ENCODE results near the gene SCTR.

SCTR gene

DNA sequence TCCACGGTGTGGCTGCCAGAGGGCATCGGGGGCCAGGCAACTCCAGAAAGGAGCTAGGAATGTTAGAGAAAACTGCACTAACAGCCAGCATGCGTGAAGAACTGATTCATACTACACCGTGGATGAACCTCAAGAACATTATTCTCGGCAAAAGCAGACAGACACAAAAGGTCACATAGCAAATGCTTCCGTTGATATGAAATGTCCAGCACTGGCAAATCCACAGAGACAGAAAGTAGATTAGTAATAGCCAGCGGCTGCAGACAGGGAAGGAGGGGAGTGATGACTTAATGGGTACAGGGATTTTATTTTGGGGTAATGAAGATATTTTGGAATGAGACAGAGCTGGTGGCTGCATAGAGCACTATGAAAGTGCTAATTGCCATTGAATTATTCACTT, 37.4 kb downstream of the SCTR start:
- DNase-seq: peak; percentile 58

DNA sequence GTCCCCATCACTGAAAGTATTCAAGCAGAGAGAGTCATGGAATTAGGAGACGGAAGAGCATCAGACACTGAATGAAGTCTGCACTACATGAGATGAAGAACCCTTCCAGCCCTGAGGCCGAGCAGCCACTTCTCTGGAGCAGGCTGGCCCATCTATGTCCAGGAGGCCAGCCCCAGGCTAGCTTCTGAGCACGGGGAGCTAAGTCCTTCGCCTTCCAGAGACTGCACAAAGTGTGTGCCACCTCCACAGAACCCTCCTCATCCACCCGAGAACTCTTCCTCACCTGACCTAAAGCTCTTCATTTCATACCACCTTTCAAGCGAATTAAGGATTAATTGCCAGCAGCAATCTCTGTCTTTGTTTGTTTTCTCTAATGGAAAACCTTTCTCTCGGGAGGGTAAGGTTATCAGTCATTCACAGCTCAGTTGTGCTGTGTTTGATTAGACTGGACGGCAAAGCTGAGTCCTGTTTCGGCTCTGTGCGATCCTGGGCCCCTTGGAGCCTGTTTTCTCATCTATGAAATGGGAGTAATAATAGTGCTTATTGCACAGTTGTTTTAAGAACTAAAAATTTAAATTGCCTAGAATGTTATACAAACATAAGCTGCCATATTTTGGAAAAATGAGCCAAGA, 38.0 kb downstream of the SCTR start:
- DNase-seq: no peak

DNA sequence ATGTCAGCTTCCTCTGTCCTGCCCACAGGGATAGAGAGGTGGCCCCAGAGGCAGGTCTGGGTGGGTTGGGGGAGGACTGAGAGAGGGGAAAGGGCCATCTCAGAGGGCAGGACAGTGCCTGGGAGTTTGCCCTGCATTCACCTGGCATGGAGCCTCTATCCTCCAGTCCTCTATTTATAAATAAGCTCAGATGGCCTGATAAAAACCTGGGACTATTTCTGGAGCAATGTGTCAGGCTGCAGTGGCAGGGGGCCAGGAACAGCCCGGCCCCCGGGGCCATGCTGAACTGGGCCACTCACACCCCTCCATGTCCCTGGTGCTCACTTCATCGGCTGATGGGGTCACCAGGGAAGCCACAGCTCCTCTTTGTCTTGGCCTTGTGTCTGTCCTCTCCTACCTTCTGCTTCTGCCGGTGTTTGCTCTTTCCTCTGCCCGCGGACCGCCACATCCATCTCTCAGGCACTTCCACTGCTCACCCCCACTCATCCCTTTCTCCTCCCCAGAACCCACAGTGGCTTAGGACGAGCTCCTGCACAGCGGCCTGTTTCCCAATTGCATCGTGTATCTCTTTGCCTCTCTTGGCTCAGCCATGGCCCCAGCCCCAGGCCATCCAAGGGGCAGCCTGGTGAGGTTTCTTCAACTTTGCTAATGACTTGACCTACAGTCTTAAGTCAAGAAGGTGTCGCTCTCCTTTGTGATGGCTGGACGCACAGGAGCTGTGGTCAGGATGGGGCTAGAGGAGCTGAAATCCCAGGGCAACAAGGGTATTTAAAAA, 38.8 kb downstream of the SCTR start:
- DNase-seq: no peak

DNA sequence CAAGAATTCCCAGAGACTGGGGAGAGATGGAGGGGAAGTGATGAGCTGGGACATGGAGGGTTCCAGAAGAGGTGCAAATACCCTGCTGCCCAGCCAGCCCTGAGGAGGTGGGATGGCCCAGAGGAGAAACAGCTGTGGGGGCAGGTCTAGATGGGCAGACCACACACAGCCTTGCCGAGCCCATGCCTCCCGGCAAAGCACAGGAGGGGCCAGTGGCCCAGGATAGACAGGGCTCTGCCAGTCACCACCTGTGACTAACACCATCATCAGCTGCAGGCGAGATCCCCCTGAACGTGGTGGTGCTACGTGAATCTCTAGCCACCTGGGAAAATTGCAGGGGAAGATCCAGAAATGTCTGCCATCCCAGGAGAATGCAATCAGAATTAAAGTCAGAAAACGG, 39.4 kb downstream of the SCTR start:
- DNase-seq: no peak

DNA sequence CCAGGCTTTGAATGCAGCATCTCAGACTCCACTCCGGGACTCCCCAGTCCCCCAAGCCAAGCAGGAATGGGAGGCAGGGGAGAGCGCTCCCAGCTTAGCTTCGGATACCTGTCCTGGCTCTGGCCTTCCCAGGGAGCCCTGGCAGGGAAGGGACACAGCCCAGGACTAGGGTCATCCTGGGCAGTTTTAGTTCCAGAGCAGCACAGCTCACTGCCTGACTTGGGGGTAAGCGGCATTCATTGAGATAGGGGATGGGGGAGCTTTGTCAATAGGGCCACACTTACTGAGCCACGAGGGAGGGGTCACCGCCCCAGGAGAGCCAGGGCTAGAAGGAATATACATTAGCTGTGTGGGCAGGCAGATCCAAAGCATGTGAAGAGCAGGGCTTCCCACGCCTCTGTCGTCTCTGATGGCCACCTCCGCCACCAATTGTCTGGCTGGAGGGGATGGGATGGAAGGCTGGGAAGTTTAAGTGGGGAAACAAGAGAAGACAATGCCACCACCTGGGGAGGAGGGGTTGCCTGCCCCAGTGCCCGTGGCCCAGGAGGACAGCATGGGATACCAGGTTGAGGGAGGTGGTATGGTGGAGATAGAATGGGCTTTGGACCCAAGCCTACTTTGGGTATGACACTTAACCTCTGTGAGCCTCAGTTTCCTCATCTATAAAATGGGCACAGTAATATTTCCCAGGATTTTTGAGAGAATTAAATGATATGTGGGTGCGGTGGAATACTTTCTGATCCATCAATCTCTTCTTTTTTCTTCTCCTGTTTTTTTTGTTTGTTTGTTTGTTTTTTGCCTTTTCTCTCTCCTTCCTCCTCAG, 40.2 kb downstream of the SCTR start:
- no peak for DNase-seq

DNA sequence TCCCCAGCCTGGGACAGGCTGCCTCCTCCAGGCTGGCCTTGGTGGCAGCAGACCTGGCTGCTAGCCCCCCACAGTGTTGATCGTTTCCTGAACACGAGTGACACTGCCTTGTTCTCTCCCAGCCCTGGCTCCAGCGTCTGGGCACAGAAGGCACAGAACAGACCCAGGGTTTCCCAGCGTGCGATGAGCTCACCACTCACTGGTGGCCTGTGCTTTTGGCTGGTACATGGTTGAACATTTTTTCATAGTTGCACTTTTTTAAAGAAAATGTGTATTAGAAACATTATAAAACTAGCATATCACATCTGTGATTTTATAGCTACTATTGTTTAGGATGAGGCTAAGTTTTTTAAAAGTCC, 40.9 kb downstream of the SCTR start:
- no peak for DNase-seq

DNA sequence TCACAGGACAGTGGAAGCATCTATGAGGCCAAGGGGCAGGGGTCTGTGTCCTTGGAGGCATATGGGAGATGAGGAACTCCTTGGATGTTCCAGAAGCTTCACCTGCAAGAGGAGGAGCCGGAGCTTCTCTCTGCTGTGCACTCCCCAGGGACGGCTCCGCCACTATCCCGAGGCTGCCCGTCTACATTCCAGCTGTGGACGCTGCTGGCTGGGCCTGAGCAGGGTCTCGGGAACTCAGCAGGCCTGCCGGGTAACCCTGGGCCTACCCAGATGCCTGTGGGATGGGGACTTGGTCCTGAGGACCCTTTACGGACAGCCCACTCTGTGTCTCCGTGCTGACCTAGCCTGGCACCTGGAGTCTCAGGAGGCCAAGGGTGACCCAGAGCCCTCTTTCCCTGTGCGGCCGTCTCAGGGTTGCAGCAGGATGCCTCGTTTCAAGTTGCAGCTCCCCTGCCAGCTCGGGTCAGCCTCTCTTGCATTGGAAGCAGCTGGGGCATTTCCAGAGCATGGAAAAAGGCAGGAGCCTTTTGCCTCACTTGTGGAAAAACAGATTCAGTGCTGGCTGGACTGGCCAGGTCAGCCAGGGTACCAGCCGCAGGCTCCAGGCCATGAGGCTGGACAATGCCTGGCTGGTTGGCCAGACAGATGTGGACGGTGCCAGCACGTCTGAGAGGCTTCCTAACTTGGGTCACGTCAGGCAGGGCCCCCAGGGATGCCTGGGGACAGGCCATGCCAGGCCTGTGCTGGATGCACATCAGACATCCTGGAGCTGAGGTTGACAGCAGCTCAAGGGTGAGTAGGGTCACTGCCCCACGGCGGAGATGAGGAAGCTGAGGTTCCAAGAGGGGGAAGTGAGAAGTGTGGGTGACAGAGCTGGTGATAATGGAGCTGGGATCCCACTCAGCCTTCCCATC, 41.5 kb downstream of the SCTR start:
- no peak for DNase-seq

DNA sequence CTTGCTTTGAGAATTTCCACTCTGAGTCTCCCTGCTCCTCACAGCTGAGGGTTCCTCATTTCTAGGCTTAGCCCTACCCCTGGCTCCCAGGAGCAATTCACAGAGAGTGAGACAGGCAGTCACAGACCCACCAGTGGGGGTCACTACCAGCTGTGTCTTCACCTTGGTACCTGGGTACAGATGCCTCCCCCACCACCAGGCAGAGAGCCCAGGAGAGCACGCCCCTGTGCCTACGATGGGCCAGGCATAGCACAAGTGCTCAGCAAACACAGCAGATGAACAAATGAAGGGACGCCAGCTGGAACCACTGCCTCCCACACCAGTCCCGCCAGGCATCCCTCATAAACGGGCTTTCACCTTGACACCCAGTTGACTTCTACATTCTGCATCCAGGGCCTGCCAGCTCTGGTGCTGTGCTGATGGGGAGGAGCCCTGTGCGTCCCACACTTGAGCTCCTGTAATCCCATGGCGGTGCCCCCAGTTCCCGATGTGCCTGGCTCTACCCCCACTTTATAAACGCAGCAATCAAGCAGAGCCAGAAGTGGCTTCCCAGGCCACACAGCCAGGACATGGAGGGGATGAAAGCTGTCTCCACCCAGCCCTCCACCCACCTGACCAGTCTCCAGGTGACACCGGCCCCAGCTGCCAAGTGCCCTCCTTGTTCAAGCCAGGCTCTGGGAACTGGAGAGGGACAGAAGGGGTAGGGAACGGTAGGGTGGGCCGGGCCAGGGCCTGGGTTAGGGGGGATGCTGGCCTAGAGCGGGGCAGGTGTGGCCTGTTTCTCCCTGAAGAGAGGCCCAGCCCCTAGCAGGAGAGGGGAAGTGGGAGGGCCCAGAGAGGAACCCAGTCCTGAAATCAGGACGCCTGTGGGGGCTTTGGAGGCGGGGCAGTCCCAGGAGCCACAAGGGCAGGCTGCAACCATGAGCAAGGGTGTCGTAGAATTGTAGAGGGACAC, 42.5 kb downstream of the SCTR start:
- DNase-seq: no peak

DNA sequence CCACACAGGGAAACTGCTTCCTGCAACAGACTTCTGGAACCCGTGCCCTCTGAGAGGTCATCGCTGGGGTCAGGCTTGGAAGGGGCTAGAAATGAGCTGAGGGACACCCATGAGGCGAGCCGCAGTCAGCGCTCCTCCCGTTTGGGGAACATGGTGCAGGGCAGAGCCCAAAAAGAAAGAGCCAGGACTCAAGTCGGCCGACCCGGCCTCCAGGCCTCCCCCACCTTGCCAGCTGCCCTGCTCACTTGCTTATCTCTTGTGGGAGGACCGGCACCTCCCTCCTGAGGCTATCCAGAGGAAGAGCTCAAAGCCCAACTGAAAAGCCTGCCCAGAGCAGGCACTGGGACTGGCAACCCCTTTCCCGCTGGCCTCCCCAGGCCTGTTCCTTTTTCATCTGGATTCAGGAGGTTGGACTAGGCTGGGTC, 43.6 kb downstream of the SCTR start:
- no peak for DNase-seq

DNA sequence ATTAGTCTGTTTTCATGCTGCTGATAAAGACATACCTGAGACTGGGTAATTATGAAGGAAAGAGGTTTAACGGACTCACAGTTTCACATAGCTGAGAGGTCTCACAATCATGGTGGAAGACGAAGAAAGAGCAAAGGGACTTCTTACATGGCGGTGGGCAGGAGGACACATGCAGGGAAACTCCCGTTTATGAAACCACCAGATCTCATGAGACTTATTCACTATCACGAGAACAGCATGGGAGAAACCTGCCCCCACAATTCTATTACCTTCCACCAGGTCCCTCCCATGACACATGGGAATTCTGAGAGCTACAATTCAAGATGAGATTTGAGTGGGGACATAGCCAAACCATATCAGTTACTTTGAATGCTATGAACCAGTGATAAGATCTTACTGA, 44.1 kb downstream of the SCTR start:
- DNase-seq: no peak

DNA sequence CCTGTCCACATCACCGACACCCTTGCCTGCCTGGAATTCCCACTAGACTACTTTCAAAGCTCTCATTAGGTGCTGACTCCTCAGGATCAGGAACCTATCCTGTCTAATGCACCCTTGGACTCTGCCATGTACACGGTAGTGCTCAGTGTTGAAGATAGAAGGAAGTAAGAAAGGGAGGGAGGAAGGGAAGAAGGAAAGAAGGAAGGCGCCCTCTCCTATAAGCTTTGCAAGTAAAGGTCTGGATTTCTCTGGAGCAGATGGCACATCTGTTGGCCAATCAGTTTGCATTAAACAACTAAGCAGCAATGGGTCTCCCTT, 45.3 kb downstream of the SCTR start:
- no peak for DNase-seq

DNA sequence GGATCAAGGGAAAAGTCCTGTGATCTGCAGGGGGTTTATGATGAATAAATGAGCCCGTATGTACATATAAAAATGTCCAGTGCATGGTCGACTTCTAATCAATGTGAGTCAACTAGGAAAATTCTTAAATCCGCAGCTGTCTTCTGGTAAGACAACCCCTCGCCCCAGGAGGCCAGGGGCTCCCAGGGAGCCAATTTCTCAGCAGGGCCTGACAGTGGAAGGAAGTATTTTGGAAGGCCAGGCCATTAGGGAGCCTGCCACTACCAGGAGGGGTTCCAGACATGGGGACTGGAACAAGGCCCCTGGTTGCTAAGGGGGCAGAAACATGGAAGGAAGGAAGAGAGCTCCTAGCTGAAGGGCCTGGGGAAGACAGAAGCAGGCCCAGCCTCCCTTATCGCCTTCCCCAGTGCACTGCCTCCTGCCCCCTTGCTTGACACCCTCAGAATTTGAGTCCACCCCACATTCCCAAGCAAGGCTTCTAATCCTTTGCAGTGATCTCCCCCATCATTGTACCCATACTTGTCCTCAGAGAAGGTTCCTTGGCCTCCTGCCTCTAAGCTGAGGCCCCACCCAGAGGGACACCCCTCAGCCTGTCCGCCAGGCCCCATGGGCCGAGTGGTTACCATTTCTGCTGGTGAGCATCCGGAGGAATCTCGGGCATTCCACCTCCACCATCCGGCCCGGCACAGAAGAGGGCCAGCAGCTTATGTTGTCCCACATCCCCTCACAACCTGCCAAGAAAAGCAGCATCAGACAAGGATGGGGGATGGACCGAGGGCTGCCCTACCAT, 45.9 kb downstream of the SCTR start:
- no peak for DNase-seq

DNA sequence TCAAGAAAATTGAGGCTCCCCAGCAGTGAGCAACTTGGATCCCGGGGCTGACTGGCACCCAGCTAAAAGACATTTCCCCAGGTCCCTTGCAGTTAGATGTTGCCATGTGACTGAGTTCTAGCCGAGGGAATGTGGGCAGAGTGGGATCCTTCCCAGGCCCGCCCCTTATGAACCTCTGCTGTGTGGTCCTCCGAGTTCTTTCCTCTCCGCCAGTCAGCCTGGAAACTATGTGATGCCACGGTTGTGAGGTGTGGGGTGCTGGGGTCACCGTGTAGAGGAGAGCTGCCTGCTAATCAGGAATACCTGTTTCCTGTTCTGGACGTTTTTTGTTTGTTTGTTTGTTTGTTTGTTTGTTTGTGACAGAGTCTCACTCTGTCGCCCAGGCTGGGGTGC, 47.2 kb downstream of the SCTR start:
- no peak for DNase-seq

DNA sequence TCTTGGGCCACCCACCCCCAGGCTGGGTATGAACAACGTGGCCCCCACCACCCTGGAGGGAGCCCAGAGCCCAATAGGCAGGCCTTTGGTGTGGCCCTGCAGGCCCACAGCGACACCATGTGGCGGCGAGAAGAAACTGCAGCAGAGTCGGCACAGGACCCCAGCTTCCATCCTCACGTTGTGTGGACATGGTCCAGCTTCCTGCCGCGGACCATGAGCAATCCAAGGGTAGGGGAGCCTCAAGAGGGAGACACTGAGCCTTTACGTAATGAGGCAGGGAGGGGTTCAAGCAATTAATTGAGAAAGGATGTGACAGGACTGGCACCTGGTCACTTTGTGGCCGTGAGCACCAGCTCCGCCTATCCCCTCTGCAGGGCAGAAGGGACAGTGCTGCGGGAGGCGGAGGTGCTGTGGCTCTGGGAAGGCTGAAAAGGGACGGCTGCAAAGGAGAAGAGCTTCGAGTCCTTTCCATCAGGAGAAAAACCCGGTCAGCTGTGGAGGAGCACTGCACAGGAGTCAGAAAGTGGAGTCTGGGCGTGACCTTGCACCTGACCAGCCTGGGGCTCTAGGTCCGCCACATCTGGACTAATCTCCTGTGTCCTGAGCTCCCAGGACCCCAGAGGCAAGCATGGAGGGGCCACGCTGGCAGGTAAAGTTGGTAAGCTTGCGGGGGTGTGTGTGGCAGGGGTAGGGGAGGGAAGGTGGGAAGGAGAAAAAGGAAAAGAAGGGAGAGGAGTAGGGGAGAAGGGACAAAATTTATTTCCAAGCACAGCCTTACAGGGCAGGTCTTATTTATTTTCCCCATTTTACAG, 47.8 kb downstream of the SCTR start:
- DNase-seq: peak; percentile 68

DNA sequence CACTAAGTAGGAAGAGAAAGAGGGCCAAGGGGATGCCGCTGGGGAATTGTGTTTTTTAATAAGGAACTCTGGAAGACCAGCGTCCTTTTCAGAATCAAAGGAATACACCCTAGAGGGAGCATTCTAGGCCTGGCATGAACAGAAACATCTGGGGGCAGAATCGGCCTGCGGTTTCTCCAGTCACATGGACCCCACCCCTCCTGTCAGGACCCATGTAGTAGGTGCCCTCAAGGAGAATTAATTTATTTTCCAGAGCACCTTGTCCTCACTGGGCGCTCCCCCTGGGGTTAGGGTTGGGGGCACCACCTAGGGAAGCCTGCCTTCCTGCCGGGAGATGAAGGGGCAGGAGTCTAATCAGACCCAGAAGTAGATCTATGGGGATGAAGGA, 48.4 kb downstream of the SCTR start:
- DNase-seq: no peak

DNA sequence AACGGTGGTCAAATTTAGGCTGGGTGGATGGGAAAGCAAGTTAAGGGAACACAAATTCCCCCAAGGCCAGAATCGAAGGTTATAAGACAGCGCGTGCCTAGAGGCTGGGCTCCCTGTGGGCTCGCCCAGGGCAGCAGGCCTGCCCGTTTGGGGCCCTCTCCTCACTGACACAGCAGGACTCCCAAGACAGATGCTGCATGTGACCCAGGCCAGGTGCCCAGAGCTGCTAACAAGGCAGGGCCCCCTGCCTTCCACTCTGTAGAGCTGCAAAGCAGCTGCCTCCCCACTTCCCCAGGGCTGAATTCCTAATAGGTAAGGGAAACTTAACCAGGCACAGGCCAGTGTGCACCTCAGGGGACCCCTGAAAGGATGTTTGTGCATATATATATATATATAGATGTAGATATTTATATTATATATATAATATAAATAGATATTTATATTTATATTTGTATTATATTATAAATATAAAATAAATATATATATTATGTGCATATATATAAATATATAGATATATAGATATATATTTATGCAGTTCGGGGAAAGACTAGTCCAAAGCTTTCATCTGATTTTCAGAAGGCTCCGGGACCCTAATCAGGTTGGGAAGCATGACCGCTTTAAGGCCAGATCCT, 48.9 kb downstream of the SCTR start:
- DNase-seq: no peak

DNA sequence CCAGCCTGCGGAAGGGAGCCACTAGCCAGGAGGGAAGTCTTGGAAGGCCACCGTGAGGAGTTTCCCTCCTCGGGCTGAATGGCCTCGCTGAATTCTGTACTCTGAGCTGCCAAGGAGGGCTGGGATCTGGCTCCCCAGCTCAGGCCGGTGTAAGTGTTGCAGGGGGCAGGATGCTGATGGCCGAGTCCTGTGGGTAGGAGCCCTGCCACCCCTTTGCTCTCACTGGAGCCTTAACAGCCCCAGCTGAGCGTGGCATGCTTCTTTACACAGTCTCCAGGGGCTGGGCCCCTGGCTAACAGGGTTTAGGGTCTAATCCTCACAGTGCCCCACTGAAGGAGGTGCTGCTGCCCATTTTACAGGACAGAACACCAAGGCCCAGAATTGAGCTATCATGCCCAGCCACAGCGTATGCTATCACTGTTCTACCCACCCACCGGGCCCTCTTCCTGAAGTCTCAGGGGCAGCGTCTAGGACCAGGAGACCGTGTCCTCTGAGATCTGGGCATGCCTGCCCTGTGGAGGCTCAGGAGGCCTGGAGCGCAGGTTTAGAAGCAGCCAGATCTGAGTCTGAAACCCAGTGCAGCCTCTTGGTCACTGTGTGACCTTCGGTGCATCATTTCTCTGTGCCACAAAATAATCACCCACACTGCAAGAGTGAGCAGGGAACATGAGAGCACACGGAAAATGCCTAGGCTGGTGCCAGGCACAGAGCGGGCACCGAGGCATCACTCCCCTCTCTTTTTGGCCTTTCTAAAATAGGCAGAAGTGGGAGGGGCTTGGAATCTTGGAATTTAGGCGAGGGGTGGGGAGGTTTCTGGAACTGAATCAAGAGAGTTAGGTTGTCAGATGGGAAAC, 49.7 kb downstream of the SCTR start:
- no peak for DNase-seq

DNA sequence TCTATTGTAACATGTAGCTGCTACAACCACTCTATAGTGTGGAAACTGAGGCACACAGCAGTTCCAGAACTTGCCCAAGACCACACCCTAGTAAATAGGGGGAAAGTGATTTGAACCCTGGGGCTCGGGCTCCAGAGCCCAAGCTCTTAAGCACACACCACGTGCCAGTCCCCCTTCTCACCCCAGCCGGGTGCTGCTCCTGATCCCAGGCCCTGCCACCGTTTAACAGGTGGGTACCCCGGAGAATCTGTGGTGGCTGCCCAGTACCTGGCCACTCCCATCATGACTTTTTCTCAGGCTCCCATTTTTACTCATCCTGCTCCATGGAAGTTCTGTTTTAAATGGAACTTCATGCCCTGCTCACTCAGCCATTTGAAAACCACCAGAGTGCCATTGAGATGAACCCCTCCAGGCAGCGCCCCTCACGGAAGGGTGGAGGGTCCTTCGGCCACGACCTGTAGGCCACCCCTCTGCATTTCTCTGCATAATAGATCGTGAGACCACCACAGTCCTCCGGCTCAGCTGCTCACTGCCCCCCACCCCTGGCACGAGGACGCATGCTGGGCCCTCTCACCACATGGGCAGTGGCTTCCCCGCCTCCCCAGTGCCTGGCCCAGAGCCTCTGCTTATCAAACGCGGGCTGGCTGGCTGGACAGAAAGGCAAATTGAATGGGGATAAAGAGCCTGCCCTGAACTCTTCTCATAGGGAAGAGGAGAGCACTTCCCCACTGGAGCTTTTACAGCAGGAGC, 50.5 kb downstream of the SCTR start:
- DNase-seq: no peak

Measured in EL (cell line).